Upper lobe of right lung (tissue), 1 donor: ENCODE data around the gene DOCK6. TPM values are rescaled to one million over a fixed set of nuclear protein-coding genes. Genes with fewer than 3 reads are reported as not detected.

Source experiments
- ATAC-seq: fragments of 200-7000 bp; cut with Tn5 transposase; one replicate; pipeline ENCODE4 v1.9.1; 2020; ENCODE audit warnings: mild to moderate bottlenecking, moderate library complexity
- DNase-seq: peaks from one replicate; pipeline ENCODE4 v3.0.0-alpha.2; 2020
- H3K27ac ChIP-seq: fragments of 200-600 bp; one replicate; pipeline ENCODE4 v1.8.0; 2022
- H3K27me3 ChIP-seq: fragments of 200-600 bp; one replicate; pipeline ENCODE4 v1.8.0; 2022; ENCODE audit warnings: mild to moderate bottlenecking
- H3K36me3 ChIP-seq: fragments of 200-600 bp; one replicate; pipeline ENCODE4 v1.8.0; 2022
- H3K4me1 ChIP-seq: fragments of 200-600 bp; one replicate; pipeline ENCODE4 v1.8.0; 2022
- H3K4me3 ChIP-seq: fragments of 200-600 bp; one replicate; pipeline ENCODE4 v1.8.0; 2022; ENCODE audit warnings: mild to moderate bottlenecking
- H3K9me3 ChIP-seq: fragments of 200-600 bp; one replicate; pipeline ENCODE4 v1.8.0; 2022
- intact Hi-C: fragments of 100-400 bp; cut with DNase I; formaldehyde crosslinking; loops from one replicate; pipeline ENCODE4 v1.11.0; 2022
- total RNA-seq: library from RNA; stranded (reverse); fragmentation: NEBNext Ultra II Directional; extraction: Animal tissue kit (Norgen Biotek cat#: 25700); gene quantifications from one replicate; pipeline ENCODE4 v1.2.1, GENCODE V29; 2021
- TF ChIP-seq, protein P1 (sequence below): fragments of 200-600 bp; IDR thresholded peaks from one replicate; pipeline ENCODE4 v1.8.0; 2022; ENCODE audit warnings: antibody characterized with exemption
- donor health status: DM: no; HTN: yes; CAD: no; lungs with severe emphysema.

The DOCK6 gene
- total RNA-seq, 1 donor from 2014 or later, result 138 TPM

DNA sequence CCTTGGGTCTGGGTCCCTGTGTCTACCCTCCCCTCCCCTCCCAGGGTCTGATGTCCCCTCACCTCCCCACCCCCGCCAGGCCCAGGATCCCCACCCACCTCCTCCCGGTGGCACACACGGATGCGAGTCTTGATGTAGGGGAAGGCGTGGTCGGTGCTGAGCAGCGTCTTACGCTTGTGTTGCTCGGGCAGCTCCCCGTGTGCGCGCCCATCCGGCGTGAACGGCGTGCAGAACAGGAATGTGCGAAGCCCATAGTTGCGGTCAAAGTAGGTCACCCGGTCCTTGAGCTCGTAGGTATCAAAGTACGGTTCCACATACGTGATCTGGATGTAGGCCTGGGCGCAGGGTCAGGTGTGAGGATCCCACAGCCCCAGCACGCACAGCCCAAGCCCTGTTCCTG, 60.5 kb downstream of the DOCK6 start:
- ATAC-seq (no peak), DNase-seq (no peak)
- peaks cover 23% of the 10 kb centered on the region for H3K4me1 ChIP-seq
- H3K36me3 ChIP-seq, result peaks cover 5% of the 10 kb centered on the region
- intact Hi-C loops, result loop anchor here (5.0 kb wide), 1 partner anchor 69 kb away; no protein-coding TSS in a partner anchor
- no peaks in the 10 kb centered on the region for H3K27me3 ChIP-seq
- no peak overlapping the region for H3K4me3 ChIP-seq
- TF ChIP-seq, protein P1, sequence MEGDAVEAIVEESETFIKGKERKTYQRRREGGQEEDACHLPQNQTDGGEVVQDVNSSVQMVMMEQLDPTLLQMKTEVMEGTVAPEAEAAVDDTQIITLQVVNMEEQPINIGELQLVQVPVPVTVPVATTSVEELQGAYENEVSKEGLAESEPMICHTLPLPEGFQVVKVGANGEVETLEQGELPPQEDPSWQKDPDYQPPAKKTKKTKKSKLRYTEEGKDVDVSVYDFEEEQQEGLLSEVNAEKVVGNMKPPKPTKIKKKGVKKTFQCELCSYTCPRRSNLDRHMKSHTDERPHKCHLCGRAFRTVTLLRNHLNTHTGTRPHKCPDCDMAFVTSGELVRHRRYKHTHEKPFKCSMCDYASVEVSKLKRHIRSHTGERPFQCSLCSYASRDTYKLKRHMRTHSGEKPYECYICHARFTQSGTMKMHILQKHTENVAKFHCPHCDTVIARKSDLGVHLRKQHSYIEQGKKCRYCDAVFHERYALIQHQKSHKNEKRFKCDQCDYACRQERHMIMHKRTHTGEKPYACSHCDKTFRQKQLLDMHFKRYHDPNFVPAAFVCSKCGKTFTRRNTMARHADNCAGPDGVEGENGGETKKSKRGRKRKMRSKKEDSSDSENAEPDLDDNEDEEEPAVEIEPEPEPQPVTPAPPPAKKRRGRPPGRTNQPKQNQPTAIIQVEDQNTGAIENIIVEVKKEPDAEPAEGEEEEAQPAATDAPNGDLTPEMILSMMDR, result no peak
- H3K9me3 ChIP-seq, result no peaks in the 10 kb centered on the region
- H3K27ac ChIP-seq, result peak overlapping the region; percentile 77

DNA sequence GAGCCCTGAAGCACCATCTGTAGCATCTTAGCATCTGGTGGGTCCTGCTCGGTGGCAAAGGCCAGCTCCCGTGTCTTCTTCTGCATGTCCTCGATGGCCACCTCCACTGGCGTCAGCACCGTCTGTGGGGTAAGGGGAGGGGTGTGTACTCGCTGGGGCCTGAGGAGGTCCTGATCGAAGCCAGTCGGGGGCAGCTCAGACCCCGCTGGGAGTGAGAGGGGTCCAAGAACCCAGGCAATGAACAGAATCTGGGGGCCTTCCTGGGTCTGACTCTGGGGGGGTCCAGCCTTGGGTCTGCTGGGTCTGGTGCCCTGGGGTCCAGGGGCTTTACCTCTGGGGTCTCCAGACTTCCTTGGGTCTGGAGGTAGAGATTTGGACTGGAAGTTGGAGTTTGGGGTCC, 61.4 kb downstream of the DOCK6 start:
- H3K4me1 ChIP-seq, result peaks cover 28% of the 10 kb centered on the region
- ATAC-seq (no peak), DNase-seq (no peak)
- TF ChIP-seq, protein P1, result no peak
- no peaks in the 10 kb centered on the region for H3K27me3 ChIP-seq
- intact Hi-C loops, result loop anchor here (5.0 kb wide), 1 partner anchor 69 kb away; no protein-coding TSS in a partner anchor
- H3K36me3 ChIP-seq, result peaks cover 5% of the 10 kb centered on the region
- H3K9me3 ChIP-seq, result no peaks in the 10 kb centered on the region
- no peak overlapping the region for H3K27ac ChIP-seq
- no peak overlapping the region for H3K4me3 ChIP-seq

DNA sequence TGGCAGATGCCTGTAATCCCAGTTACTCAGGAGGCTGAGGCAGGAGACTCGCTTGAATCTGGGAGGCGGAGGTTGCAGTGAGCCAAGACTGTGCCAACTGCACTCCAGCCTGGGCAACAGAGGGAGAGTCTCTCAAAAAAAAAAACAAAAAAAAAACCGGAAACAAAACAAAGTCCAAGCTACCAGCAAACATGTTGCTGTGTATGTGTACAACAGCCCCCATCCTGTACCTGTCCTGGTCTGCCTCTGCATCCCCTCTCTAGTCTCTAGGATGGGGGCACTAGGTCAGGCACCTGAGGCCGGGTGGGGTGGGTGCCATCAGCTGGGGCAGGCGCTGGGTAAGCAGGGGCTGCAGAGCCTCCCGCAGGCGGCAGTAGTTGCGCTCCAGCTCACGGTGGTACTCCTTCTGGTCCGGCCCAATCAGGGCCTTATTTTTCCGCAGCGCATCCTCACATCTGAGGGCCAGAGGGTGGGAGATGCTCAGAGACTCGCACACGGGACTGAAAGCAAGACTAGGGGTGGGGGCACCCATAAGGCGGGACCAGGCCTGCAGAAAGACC, 62.2 kb downstream of the DOCK6 start:
- H3K27ac ChIP-seq, result no peak overlapping the region

DNA sequence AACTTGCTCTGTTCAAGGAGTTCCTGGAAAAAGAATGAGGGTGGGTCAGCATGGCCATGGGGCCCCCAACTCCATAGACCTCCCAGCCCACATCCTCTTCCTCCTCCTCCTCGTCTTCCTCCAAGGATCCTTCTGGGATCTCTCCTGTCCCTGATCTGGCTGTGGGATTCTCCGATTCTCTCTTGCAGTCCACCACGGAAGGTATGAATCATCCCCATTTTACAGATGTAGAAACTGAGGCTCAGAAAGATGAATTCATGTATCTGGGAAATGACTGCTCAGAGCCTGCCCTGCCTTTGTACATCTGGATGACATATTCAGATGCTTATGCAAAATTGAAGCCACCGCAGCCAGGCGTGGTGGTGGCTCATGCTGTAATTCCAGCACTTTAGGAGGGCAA, 62.8 kb downstream of the DOCK6 start:
- Histone ChIP-seq H3K9me3 (no peaks in the 10 kb centered on the region), H3K4me1 (peaks cover 38% of the 10 kb centered on the region), H3K27ac (no peak overlapping the region), H3K36me3 (peaks cover 6% of the 10 kb centered on the region), H3K4me3 (no peak overlapping the region), H3K27me3 (no peaks in the 10 kb centered on the region)
- TF ChIP-seq, protein P1, result no peak
- intact Hi-C loops, result no loop called here
- DNase-seq (no peak), ATAC-seq (no peak)

More for the DNA sequence above, 62.2 kb downstream of the DOCK6 start:
- Histone ChIP-seq H3K4me3 (no peak overlapping the region), H3K27me3 (no peaks in the 10 kb centered on the region), H3K36me3 (peaks cover 5% of the 10 kb centered on the region), H3K9me3 (no peaks in the 10 kb centered on the region), H3K4me1 (peaks cover 34% of the 10 kb centered on the region)
- TF ChIP-seq, protein P1, result no peak
- intact Hi-C loops, result loop anchor here (5.0 kb wide), 1 partner anchor 68 kb away; no protein-coding TSS in a partner anchor
- DNase-seq, result no peak
- no peak for ATAC-seq

DNA sequence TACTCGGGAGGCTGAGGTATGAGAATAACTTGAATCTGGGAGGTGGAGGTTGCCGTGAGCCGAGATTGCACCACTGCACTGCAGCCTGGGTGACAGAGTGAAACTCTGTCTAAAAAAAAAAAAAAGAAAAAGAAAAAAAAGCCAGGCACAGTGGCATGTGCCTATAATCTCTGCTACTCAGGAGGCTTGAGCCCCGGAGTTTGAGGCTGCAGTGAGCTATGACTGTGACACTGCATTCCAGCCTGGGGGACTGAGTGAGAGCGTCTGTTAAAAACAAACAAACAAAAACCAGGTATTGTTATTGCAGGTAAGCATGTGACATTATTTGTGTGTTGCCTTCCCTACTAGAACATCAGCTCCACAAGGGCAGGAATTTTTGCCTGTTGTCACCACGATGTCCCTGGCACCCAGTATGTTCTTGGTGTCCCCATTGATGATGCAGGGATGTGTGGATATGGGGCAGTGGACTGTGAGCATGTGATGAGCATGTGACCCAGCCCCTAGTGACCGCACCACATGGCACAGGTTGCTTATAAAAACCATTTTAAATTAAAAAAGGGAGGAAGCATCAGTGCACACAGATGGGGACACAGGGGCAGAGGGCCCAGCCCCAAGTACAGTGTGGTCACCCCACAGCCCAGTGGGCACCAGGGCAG, 63.4 kb downstream of the DOCK6 start:
- peaks cover 12% of the 10 kb centered on the region for H3K36me3 ChIP-seq
- intact Hi-C loops, result no loop called here

More for the DNA sequence above, 63.4 kb downstream of the DOCK6 start:
- DNase-seq, result no peak
- H3K4me3 ChIP-seq, result no peak overlapping the region
- H3K27ac ChIP-seq, result peak overlapping the region; percentile 37
- ATAC-seq, result no peak
- no peaks in the 10 kb centered on the region for H3K9me3 ChIP-seq
- TF ChIP-seq, protein P1, result no peak
- peaks cover 33% of the 10 kb centered on the region for H3K4me1 ChIP-seq
- no peaks in the 10 kb centered on the region for H3K27me3 ChIP-seq
